GM18517 (cell line): ENCODE data around the gene ZNF695.

Source experiments
- ATAC-seq: cut with Tn5 transposase; IDR thresholded peaks from one replicate; pipeline ENCODE4 v1.9.1; 2021; ENCODE audit warnings: mild to moderate bottlenecking, moderate library complexity; ENCODE audit not compliant: unreplicated experiment

Gene ZNF695

DNA sequence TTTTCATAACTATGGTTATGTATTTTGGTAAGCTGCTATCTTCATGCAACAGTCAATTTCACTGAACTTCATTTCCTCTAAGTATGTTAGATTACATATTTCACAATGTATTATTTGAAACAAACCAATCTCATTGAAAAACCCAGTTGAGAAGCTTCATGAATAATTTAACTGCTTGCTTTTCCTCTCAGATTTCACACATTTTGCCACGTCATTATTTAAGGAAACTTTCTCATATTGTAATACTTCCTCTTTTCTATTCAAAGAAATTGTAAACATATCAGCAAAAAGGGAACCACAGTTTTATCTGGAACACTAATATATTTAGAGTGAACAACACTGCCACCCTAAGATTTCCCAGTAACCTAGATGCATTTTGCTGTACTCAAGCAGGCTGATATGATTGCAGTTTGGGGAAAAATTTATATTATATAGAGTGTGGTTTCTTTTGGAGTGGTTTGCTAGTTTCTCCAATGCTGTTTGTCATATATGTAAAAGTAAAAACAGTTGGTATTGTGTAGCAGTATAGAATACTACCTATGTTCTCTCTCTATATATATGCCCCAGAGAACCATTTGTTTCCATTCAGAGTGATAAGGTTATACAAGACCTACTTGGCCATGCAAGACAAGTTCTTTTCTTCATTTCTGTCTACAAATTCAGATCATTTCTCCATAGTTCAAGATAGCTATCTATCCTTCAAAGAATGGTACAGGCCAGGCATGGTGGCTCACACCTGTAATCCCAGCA is 47.7 kb downstream of the ZNF695 start:
- no peak for ATAC-seq

- no peak for ATAC-seq
These were observed 53.7 kb downstream of the ZNF695 start for GRCh38 chr1:246954126-246954525.

GRCh38 chr1:246951413-246951812 is 56.4 kb downstream of the ZNF695 start:
- no peak for ATAC-seq

DNA sequence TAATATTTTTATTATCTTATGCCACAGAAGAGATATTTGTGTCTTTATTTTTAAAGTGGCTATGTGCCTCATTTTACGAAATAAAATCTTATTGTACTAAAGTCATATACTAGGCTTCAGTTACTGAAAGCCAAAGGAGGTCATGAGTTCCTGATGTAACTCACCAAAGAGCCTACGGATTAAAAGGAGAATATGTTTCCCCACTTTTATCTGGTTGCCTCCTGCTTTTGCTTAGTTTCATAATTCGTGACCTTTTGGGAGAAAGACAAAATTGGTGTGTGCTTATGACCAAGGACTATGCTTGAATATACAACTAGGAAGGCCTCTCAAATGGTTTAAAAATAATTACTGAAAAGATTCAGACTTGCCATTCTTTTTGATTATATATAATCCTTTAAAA is 57.9 kb downstream of the ZNF695 start:
- ATAC-seq = no peak

DNA sequence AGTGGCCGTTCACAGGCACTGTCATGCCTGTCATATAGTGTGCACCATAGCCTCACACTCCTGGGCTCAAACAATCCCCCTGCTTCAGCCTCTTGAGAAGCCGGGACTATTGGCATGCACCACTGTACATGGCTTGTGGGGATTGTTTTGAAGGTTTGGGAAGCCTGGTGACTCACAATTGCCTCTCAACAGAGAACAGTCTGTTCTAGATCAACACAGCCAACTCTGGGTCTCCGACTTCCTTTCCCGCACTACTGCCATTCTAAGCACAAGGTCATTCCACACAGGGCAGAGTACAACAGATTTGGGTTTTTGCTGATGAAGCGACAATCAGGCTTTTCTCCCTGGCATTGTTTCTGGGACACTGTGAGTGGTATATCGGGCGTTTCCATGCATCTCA is 60.6 kb downstream of the ZNF695 start:
- no peak for ATAC-seq

DNA sequence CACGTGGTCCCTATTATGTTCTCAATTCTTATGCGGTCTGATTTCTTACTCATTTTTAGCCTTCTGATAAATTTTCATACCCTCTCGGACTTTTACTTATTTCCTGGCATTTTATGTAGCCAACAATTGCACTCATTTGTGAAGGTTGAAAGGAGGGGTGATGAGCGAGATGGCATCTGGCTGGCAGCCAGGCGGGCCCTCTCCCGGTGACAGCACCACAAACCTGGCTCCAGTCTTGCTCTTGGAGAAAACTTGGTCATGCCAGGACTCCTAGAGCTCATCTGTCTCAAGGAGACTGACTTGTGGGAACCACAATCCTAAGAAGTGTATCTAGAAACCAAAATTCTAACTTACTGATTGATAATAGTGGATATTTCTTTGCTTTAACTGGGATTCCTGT is 61.5 kb downstream of the ZNF695 start:
- ATAC-seq = no peak
